ENCODE data around the gene ATG4B.

DNA sequence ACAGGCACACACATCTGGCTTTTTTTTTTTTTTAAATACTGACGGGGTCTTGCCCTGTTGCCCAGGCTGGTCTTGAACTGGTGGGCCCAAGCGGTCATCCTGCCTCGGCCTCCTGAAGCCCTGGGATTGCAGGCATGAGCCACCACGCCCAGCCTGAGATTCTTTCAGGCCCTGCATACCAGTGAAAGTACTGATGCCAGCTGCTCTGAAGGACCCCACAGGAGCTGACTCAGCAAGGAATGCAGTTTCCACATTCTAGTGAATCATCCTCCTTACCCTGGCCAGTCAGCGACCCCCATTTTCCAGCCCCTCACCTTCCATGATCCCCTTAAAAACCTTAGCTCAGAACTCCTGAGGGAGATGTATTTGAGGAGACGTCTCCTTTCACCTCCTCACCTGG is 55.0 kb downstream of the ATG4B start:
- TF ChIP-seq NCOA4 (IDR thresholded peaks at IDR 0.05; ENCODE audit: partially characterized antibody) (no peak), POLR2A (conservative IDR thresholded peaks at IDR 0.05) (no peak), TAF1 (IDR thresholded peaks at IDR 0.05; ENCODE audit: control insufficient read depth, extremely low read depth, insufficient read depth, low read length, severe bottlenecking) (no peak), FOS (IDR thresholded peaks at IDR 0.05; ENCODE audit: extremely low read depth, insufficient read length) (no peak), MCM3 (IDR thresholded peaks at IDR 0.05) (no peak), ETV6 (IDR thresholded peaks at IDR 0.05; ENCODE audit: borderline replicate concordance in 1 of 2, low read depth in 2 of 2, low read length in 1 of 2) (no peak), ETV6 (CRISPR knock-in tag; IDR thresholded peaks at IDR 0.05; ENCODE audit: borderline replicate concordance) (no peak), ZNF583 (CRISPR knock-in tag; IDR thresholded peaks at IDR 0.05) (no peak), CC2D1A (IDR thresholded peaks at IDR 0.05) (no peak), CCNT2 (IDR thresholded peaks at IDR 0.05; ENCODE audit: borderline replicate concordance, extremely low read depth, insufficient read length, low read depth, low read length) (no peak)
- TF ChIP-seq, protein P1, sequence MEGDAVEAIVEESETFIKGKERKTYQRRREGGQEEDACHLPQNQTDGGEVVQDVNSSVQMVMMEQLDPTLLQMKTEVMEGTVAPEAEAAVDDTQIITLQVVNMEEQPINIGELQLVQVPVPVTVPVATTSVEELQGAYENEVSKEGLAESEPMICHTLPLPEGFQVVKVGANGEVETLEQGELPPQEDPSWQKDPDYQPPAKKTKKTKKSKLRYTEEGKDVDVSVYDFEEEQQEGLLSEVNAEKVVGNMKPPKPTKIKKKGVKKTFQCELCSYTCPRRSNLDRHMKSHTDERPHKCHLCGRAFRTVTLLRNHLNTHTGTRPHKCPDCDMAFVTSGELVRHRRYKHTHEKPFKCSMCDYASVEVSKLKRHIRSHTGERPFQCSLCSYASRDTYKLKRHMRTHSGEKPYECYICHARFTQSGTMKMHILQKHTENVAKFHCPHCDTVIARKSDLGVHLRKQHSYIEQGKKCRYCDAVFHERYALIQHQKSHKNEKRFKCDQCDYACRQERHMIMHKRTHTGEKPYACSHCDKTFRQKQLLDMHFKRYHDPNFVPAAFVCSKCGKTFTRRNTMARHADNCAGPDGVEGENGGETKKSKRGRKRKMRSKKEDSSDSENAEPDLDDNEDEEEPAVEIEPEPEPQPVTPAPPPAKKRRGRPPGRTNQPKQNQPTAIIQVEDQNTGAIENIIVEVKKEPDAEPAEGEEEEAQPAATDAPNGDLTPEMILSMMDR (IDR thresholded peaks at IDR 0.05 in 2 of 3, conservative IDR thresholded peaks at IDR 0.05 in 1 of 3; ENCODE audit: insufficient read depth in 2 of 3, low read depth in 1 of 3, low read length in 3 of 3), result no peak
- TF ChIP-seq, protein P2, sequence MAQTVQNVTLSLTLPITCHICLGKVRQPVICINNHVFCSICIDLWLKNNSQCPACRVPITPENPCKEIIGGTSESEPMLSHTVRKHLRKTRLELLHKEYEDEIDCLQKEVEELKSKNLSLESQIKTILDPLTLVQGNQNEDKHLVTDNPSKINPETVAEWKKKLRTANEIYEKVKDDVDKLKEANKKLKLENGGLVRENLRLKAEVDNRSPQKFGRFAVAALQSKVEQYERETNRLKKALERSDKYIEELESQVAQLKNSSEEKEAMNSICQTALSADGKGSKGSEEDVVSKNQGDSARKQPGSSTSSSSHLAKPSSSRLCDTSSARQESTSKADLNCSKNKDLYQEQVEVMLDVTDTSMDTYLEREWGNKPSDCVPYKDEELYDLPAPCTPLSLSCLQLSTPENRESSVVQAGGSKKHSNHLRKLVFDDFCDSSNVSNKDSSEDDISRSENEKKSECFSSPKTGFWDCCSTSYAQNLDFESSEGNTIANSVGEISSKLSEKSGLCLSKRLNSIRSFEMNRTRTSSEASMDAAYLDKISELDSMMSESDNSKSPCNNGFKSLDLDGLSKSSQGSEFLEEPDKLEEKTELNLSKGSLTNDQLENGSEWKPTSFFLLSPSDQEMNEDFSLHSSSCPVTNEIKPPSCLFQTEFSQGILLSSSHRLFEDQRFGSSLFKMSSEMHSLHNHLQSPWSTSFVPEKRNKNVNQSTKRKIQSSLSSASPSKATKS (CRISPR knock-in tag; IDR thresholded peaks at IDR 0.05), result no peak
- TF ChIP-seq, protein P3, sequence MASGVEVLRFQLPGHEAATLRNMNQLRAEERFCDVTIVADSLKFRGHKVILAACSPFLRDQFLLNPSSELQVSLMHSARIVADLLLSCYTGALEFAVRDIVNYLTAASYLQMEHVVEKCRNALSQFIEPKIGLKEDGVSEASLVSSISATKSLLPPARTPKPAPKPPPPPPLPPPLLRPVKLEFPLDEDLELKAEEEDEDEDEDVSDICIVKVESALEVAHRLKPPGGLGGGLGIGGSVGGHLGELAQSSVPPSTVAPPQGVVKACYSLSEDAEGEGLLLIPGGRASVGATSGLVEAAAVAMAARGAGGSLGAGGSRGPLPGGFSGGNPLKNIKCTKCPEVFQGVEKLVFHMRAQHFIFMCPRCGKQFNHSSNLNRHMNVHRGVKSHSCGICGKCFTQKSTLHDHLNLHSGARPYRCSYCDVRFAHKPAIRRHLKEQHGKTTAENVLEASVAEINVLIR (CRISPR knock-in tag; IDR thresholded peaks at IDR 0.05), result no peak
